Measurements from ENCODE around the gene TMEM72. TPM values are rescaled to one million over a fixed set of nuclear protein-coding genes. Genes with fewer than 3 reads are reported as not detected.

The TMEM72 gene
- total RNA-seq, 1 experiment from 2014 or later: not detected

- Histone ChIP-seq H3K9ac (ENCODE audit: low read length) (no peak overlapping the region), H3K27me3 (ENCODE audit: low read length) (no peaks in the 10 kb centered on the region), H2AFZ (ENCODE audit: low read length) (no peak overlapping the region), H3K9me3 (ENCODE audit: low read length) (no peaks in the 10 kb centered on the region), H3K79me2 (ENCODE audit: low read length) (0 out of 2 replicates have a peak, but pooled peaks cover 19% of the 10 kb centered on the region), H3K36me3 (ENCODE audit: low read depth, low read length) (no peaks in the 10 kb centered on the region), H3K27ac (ENCODE audit: low read length) (no peak overlapping the region), H4K20me1 (ENCODE audit: low read length) (no peaks in the 10 kb centered on the region), H3K4me2 (ENCODE audit: low read length) (peak overlapping the region; percentile 100; the same call in 1 of the 2 replicates), H3K4me1 (ENCODE audit: insufficient read depth, low read length) (peaks cover 34% of the 10 kb centered on the region), H3K4me3 (ENCODE audit: low read length) (no peak overlapping the region), H3K9me2 (replicated peaks; ENCODE audit: low read length) (no peaks in the 10 kb centered on the region), H3F3A (ENCODE audit: low read length, unreplicated experiment) (no peaks in the 10 kb centered on the region)
- intact Hi-C loops (cut with micrococcal nuclease): no loop called here
- CTCF ChIA-PET: no interaction called here
- DNase-seq: no peak
- TF ChIP-seq, protein P1, sequence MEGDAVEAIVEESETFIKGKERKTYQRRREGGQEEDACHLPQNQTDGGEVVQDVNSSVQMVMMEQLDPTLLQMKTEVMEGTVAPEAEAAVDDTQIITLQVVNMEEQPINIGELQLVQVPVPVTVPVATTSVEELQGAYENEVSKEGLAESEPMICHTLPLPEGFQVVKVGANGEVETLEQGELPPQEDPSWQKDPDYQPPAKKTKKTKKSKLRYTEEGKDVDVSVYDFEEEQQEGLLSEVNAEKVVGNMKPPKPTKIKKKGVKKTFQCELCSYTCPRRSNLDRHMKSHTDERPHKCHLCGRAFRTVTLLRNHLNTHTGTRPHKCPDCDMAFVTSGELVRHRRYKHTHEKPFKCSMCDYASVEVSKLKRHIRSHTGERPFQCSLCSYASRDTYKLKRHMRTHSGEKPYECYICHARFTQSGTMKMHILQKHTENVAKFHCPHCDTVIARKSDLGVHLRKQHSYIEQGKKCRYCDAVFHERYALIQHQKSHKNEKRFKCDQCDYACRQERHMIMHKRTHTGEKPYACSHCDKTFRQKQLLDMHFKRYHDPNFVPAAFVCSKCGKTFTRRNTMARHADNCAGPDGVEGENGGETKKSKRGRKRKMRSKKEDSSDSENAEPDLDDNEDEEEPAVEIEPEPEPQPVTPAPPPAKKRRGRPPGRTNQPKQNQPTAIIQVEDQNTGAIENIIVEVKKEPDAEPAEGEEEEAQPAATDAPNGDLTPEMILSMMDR (conservative IDR thresholded peaks at IDR 0.05; ENCODE audit: low read depth, low read length): no peak
- no peak for TF ChIP-seq EZH2phosphoT487 (IDR thresholded peaks at IDR 0.05; ENCODE audit: borderline replicate concordance, low read length)
- TF ChIP-seq EZH2 (IDR thresholded peaks at IDR 0.05; ENCODE audit: low read length, unreplicated experiment): no peak
- no TSS peak for BruUV-seq (replicated peaks)
- POLR2A ChIA-PET (ENCODE audit: unreplicated experiment): no interaction called here
- no peak for ATAC-seq
Observed at GRCh38 chr10:44973323-44974081, 62.4 kb downstream of the TMEM72 start.

DNA sequence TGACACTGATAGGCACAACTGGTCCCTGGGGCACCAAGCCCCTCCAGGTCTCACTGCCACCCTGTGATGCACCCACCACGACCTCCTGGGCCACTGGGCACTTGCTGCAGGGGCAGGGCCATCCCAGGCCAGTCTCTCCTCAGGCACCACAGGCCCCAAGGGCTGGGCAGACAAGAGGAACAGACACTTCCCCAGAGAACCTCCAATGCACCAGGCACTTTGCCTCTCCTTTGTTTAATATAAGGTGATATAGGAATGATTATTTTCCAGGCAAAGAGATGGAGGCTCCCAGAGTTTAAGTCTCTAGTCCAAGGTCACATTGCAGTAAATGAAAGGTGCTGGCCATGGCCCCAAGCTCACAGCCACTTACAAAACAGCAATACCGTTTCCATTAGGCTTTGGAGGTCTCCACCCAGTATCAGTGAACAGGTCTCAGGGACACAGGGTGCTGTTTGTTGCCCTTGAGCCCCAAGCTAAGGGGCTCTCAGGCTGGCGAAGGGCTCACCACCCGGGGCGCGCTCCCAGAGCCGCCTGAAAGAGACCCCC, 63.0 kb downstream of the TMEM72 start:
- Histone ChIP-seq H3K9me2 (replicated peaks; ENCODE audit: low read length) (no peaks in the 10 kb centered on the region), H3K9me3 (ENCODE audit: low read length) (no peaks in the 10 kb centered on the region), H3K4me3 (ENCODE audit: low read length) (peak overlapping the region; percentile 91), H3K4me1 (ENCODE audit: insufficient read depth, low read length) (peaks cover 40% of the 10 kb centered on the region), H4K20me1 (ENCODE audit: low read length) (no peaks in the 10 kb centered on the region), H3K36me3 (ENCODE audit: low read depth, low read length) (no peaks in the 10 kb centered on the region), H2AFZ (ENCODE audit: low read length) (peak overlapping the region; percentile 100), H3K27me3 (ENCODE audit: low read length) (no peaks in the 10 kb centered on the region), H3K4me2 (ENCODE audit: low read length) (peak overlapping the region; percentile 100), H3F3A (ENCODE audit: low read length, unreplicated experiment) (no peaks in the 10 kb centered on the region), H3K9ac (ENCODE audit: low read length) (peak overlapping the region; percentile 78), H3K79me2 (ENCODE audit: low read length) (0 out of 2 replicates have a peak, but pooled peaks cover 19% of the 10 kb centered on the region), H3K27ac (ENCODE audit: low read length) (peak overlapping the region; percentile 28; the same call in 1 of the 2 replicates)
- DNase-seq (no peak), ATAC-seq (no peak)
- ChIA-PET CTCF (no interaction called here), POLR2A (ENCODE audit: unreplicated experiment) (no interaction called here)
- intact Hi-C loops (cut with micrococcal nuclease): no loop called here
- BruUV-seq (replicated peaks): no TSS peak
- TF ChIP-seq EZH2phosphoT487 (IDR thresholded peaks at IDR 0.05; ENCODE audit: borderline replicate concordance, low read length) (no peak), EZH2 (IDR thresholded peaks at IDR 0.05; ENCODE audit: low read length, unreplicated experiment) (no peak)
- TF ChIP-seq, protein P1 (conservative IDR thresholded peaks at IDR 0.05; ENCODE audit: low read depth, low read length): no peak

Measured in PC-3 (cell line).